Hepatocyte (in vitro differentiated cells): ENCODE measurements around the gene CDK9.
"Not testable (repeated sequence)": the region's sequence is repeated elsewhere in the genome, so short reads cannot be mapped to it uniquely, and the experiment has no call there.

Source experiments
- EZH2 ChIP-seq: fragments of 200-600 bp; sonication (generic); IDR thresholded peaks from 2 replicates; pipeline ENCODE4 v1.6.1; 2016; ENCODE audit warnings: antibody characterized with exemption, mild to moderate bottlenecking, borderline replicate concordance
- TF ChIP-seq, protein P1 (sequence below): fragments of 200-600 bp; sonication (generic); IDR thresholded peaks from 2 replicates; pipeline ENCODE4 v1.5.1; 2016; ENCODE audit warnings: antibody characterized with exemption, mild to moderate bottlenecking; ENCODE audit not compliant: poor library complexity

DNA sequence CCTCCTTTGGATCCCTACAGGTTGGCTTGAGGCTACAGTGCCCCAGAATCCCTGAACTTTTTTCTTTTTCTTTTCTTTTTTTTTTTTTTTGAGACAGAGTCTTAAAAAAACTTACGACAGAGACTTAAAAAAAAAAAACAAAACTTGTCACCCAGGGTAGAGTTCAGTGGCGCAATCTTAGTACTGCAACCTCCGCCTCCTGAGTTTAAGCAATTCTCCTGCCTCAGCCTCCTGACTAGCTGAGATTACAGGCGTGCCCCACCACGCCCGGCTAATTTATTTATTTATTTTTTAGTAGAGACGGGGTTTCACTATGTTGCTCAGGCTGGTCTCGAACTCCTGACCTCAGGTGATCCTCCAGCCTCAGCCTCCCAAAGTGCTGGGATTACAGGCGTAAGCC, 4.9 kb upstream of the CDK9 start:
- TF ChIP-seq, protein P1, sequence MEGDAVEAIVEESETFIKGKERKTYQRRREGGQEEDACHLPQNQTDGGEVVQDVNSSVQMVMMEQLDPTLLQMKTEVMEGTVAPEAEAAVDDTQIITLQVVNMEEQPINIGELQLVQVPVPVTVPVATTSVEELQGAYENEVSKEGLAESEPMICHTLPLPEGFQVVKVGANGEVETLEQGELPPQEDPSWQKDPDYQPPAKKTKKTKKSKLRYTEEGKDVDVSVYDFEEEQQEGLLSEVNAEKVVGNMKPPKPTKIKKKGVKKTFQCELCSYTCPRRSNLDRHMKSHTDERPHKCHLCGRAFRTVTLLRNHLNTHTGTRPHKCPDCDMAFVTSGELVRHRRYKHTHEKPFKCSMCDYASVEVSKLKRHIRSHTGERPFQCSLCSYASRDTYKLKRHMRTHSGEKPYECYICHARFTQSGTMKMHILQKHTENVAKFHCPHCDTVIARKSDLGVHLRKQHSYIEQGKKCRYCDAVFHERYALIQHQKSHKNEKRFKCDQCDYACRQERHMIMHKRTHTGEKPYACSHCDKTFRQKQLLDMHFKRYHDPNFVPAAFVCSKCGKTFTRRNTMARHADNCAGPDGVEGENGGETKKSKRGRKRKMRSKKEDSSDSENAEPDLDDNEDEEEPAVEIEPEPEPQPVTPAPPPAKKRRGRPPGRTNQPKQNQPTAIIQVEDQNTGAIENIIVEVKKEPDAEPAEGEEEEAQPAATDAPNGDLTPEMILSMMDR = not testable (repeated sequence)
- TF ChIP-seq EZH2 = not testable (repeated sequence)
